ENCODE measurements around the gene CFH. TPM values are rescaled to one million over a fixed set of nuclear protein-coding genes. Genes with fewer than 3 reads are reported as not detected.
A peak's percentile ranks its signal among the peaks of the same experiment; 100 is the strongest.

Gene CFH
- total and polyA plus RNA-seq, 2 donors (not counting 3 experiments of a cell fraction or from before 2014, with no cell fraction given), result 20.7 to 25.3 TPM

- H3K4me1 ChIP-seq (ENCODE audit: control insufficient read depth, extremely low read depth, insufficient read depth, low read length), result peaks cover 12% of the 10 kb centered on the region
- DNase-seq (ENCODE audit: low read depth, low spot score) (no peak), FAIRE-seq (no peak)
- no peaks in the 10 kb centered on the region for H3K9me1 ChIP-seq (replicated peaks; ENCODE audit: control insufficient read depth, extremely low read depth, insufficient read depth, low read length)
- BruUV-seq (replicated peaks), result no TSS peak
- no peaks in the 10 kb centered on the region for H3K9me3 ChIP-seq (replicated peaks; ENCODE audit: control insufficient read depth, insufficient read depth, low read length)
- POLR2A ChIA-PET, result no interaction called here
- no peak overlapping the region for H3K4me2 ChIP-seq (ENCODE audit: insufficient read depth, low read length)
- no peaks in the 10 kb centered on the region for H3K79me2 ChIP-seq (ENCODE audit: control insufficient read depth, insufficient read depth, low read length)
- no peak overlapping the region for H3K27ac ChIP-seq (ENCODE audit: insufficient read depth, low read depth, low read length)
- dilution Hi-C loops (cut with MboI; ENCODE audit: extremely low pct_ligation_motif_present, low sequenced_read_pairs) (no loop called here), intact Hi-C loops (cut with micrococcal nuclease) (no loop called here)
- CTCF ChIA-PET, result no interaction called here
- H3K27me3 ChIP-seq (ENCODE audit: control insufficient read depth in 2 of 2, insufficient read depth in 2 of 2, low read length in 2 of 2), result no peaks in the 10 kb centered on the region
- peak overlapping the region; percentile 40 for H2AFZ ChIP-seq (ENCODE audit: low read depth, low read length)
- no peaks in the 10 kb centered on the region for H3K36me3 ChIP-seq (ENCODE audit: control insufficient read depth in 2 of 2, extremely low read depth in 1 of 2, insufficient read depth in 2 of 2, low read length in 2 of 2)
- H3K4me3 ChIP-seq (replicated peaks in 1 of 3; ENCODE audit: insufficient read depth in 1 of 3, low read depth in 1 of 3, low read length in 3 of 3), result no peak overlapping the region
- no peak overlapping the region for H3K9ac ChIP-seq (replicated peaks; ENCODE audit: extremely low read depth, insufficient read depth, low read length)
- H4K20me1 ChIP-seq (replicated peaks; ENCODE audit: control insufficient read depth, extremely low read depth, insufficient read depth, low read length), result no peaks in the 10 kb centered on the region
- no peak for TF ChIP-seq MAX (IDR thresholded peaks at IDR 0.05; ENCODE audit: insufficient read depth, insufficient read length)
- TF ChIP-seq EZH2 (IDR thresholded peaks at IDR 0.05; ENCODE audit: borderline replicate concordance, low read depth, low read length, severe bottlenecking), result no peak
- TF ChIP-seq JUN (IDR thresholded peaks at IDR 0.05; ENCODE audit: borderline replicate concordance, insufficient read depth, insufficient read length, low read depth), result no peak
- TF ChIP-seq GATA2 (IDR thresholded peaks at IDR 0.05; ENCODE audit: insufficient read depth, insufficient read length, low read depth, low read length), result no peak
- no peak for TF ChIP-seq POLR2A (IDR thresholded peaks at IDR 0.05; ENCODE audit: low read depth, low read length)
- TF ChIP-seq POLR2AphosphoS5 (IDR thresholded peaks at IDR 0.05; ENCODE audit: insufficient read depth, low read depth, low read length), result no peak
- no peak for TF ChIP-seq MYC (IDR thresholded peaks at IDR 0.05; ENCODE audit: low read depth, low read length)
- no peak for TF ChIP-seq CTCF (IDR thresholded peaks at IDR 0.05; ENCODE audit: extremely low read depth in 1 of 2, insufficient read depth in 1 of 2, low read depth in 1 of 2, low read length in 2 of 2)
- TF ChIP-seq FOS (IDR thresholded peaks at IDR 0.05; ENCODE audit: borderline replicate concordance, insufficient read depth, low read length), result no peak
Observed at GRCh38 chr1:196678510-196678884, 26.7 kb downstream of the CFH start.

All from endothelial cell of umbilical vein (primary cell).